Activated B cell treated with CpG ODN at 0.5 μM for 24 hours (primary cell): ENCODE results near the gene TIAM2. TPM values are rescaled to one million over a fixed set of nuclear protein-coding genes. Genes with fewer than 3 reads are reported as not detected.
A peak's percentile ranks its signal among the peaks of the same experiment; 100 is the strongest.

Source experiments
- ATAC-seq: fragments of 200-7000 bp; cut with Tn5 transposase; one replicate; pipeline ENCODE4 v1.10.0; 2021; ENCODE audit warnings: low read depth, mild to moderate bottlenecking, moderate library complexity
- CTCF ChIA-PET: fragments of 350-600 bp; sonication (Branson Sonifier 250); formaldehyde crosslinking; loops from one replicate; lab custom pipeline; 2021; ENCODE audit warnings: antibody characterized with exemption; lab: Charles Lee
- POLR2A ChIA-PET: fragments of 350-600 bp; sonication (Branson Sonifier 250); formaldehyde crosslinking; loops from one replicate; lab custom pipeline; 2021; ENCODE audit warnings: antibody characterized with exemption; lab: Charles Lee
- DNase-seq: peaks from one replicate; pipeline ENCODE4 v3.0.0; 2022
- H3K27ac Mint-ChIP-seq: one replicate; pipeline ENCODE4 v1.8.0; 2020; ENCODE audit warnings: mixed read lengths
- H3K27me3 Mint-ChIP-seq: one replicate; pipeline ENCODE4 v1.8.0; 2021; ENCODE audit warnings: mixed read lengths
- H3K36me3 Mint-ChIP-seq: one replicate; pipeline ENCODE4 v1.8.0; 2021; ENCODE audit warnings: low read depth, mixed read lengths
- H3K4me1 Mint-ChIP-seq: one replicate; pipeline ENCODE4 v1.8.0; 2021; ENCODE audit warnings: mixed read lengths
- H3K4me3 Mint-ChIP-seq: one replicate; pipeline ENCODE4 v1.8.0; 2020; ENCODE audit warnings: mild to moderate bottlenecking, mixed read lengths
- H3K9me3 Mint-ChIP-seq: one replicate; pipeline ENCODE4 v1.8.0; 2020; ENCODE audit warnings: mixed read lengths
- CTCF ChIP-seq: fragments of 200-600 bp; IDR thresholded peaks from one replicate; pipeline ENCODE4 v1.8.0; 2022; ENCODE audit warnings: antibody characterized with exemption, mild to moderate bottlenecking
- intact Hi-C: fragments of 100-400 bp; cut with micrococcal nuclease; formaldehyde crosslinking; loops from one replicate; pipeline ENCODE4 v1.15.1; 2024
- total RNA-seq: library from RNA; stranded (reverse); gene quantifications from 2 replicates; pipeline ENCODE4 v1.2.3, GENCODE V29; 2022

Gene TIAM2
- 10.9 and 13.0 TPM in 2 replicates for total RNA-seq

- Mint-ChIP-seq H3K4me3 (peak within 1 kb of the TSS; percentile 57), H3K4me1 (peaks cover 8% of the 10 kb centered on the region), H3K27ac (no peak within 1 kb of the TSS), H3K9me3 (no peaks in the 10 kb centered on the region), H3K36me3 (no peaks in the 10 kb centered on the region), H3K27me3 (peaks cover 16% of the 10 kb centered on the region)
- DNase-seq (peak; percentile 19), ATAC-seq (no peak)
- POLR2A ChIA-PET: no interaction called here
- intact Hi-C loops: no loop called here
- CTCF ChIA-PET: no interaction called here
- TF ChIP-seq CTCF: no peak
These were observed at the start of gene TIAM2 for GRCh38 chr6:154995254-154996015. Gene TIAM2, plus strand, starts transcription at chr6:154995315. Its CDS starts 133,909 bp downstream, at chr6:155129224.

GRCh38 chr6:154950979-154951344 is 44.2 kb upstream of the TIAM2 start:
- POLR2A ChIA-PET: no interaction called here
- CTCF ChIA-PET: interaction anchor here (1.7 kb wide), 1 partner anchor 220 kb away, joined by 5 read pairs; no protein-coding TSS in a partner anchor
- ATAC-seq (no peak), DNase-seq (no peak)
- Mint-ChIP-seq H3K27me3 (no peaks in the 10 kb centered on the region), H3K9me3 (no peaks in the 10 kb centered on the region), H3K27ac (peak overlapping the region; percentile 64), H3K36me3 (peaks cover 3% of the 10 kb centered on the region), H3K4me3 (no peak overlapping the region), H3K4me1 (peaks cover 35% of the 10 kb centered on the region)
- TF ChIP-seq CTCF: no peak
- intact Hi-C loops: no loop called here

DNA sequence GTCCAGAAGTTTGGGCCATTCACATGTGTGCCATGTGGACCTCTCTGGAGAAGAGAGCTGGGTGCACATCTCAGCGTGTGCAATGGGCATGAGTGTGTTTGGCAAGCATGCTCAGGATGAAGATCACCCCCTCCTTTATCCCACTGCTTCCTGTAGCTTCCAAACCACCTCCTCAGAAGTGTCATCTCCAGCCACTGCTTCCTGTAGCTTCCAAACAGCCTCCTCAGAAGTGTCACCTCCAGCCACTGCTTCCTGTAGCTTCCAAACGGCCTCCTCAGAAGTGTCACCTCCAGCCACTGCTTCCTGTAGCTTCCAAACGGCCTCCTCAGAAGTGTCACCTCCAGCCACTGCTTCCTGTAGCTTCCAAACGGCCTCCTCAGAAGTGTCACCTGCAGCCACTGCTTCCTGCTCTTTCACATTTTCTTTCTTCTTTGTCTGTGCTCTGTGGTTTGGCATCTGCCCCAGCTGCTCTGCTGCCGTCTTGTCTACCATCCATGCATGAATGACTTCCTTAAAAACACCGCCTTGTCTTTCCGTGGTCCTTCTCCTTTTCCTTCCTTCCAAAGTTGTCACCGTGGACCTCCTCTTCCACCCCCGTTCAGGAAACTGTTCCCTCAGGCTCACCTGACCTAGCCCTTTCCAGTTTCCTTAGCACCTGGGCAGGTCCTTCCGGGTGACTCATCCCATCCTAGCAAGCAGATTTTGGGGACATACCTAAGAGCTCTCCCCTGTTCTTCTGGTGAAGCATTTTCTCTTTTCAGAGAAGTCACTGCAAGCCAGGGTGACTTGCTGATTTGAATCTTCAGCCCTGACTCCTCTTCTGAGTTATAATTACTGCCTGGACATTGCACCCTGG is 43.5 kb upstream of the TIAM2 start:
- Mint-ChIP-seq H3K27me3 (no peaks in the 10 kb centered on the region), H3K4me1 (peaks cover 35% of the 10 kb centered on the region), H3K27ac (peak overlapping the region; percentile 84), H3K36me3 (peaks cover 3% of the 10 kb centered on the region), H3K9me3 (no peaks in the 10 kb centered on the region), H3K4me3 (peak overlapping the region; percentile 55)
- DNase-seq (peak; percentile 22), ATAC-seq (peak; percentile 85)
- POLR2A ChIA-PET: no interaction called here
- CTCF ChIA-PET: interaction anchor here (1.7 kb wide), 1 partner anchor 220 kb away, joined by 5 read pairs; no protein-coding TSS in a partner anchor
- no peak for TF ChIP-seq CTCF
- intact Hi-C loops: no loop called here

DNA sequence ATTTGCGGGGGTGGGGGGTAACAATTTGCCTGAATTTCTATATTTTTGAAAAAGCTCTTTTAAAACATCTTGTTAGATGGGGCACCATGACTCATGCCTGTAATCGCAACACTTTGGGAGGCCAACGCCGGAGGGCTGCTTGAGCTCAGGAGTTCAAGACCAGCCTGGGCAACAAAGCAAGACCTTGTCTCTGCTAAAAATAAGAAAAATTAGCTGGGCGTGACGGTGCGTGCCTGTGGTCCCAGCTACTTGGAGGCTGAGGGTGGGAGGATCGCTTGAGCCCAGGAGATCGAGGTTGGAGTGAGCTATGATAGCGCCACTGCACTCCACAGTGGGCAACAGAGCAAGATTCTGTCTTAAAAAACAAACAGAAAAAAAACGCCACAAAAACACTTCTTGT is 41.5 kb upstream of the TIAM2 start:
- ATAC-seq (no peak), DNase-seq (no peak)
- Mint-ChIP-seq H3K4me3 (no peak overlapping the region), H3K27me3 (no peaks in the 10 kb centered on the region), H3K27ac (peak overlapping the region; percentile 24), H3K4me1 (peaks cover 35% of the 10 kb centered on the region), H3K36me3 (no peaks in the 10 kb centered on the region), H3K9me3 (no peaks in the 10 kb centered on the region)
- intact Hi-C loops: no loop called here
- CTCF ChIA-PET: no interaction called here
- POLR2A ChIA-PET: no interaction called here
- TF ChIP-seq CTCF: no peak

DNA sequence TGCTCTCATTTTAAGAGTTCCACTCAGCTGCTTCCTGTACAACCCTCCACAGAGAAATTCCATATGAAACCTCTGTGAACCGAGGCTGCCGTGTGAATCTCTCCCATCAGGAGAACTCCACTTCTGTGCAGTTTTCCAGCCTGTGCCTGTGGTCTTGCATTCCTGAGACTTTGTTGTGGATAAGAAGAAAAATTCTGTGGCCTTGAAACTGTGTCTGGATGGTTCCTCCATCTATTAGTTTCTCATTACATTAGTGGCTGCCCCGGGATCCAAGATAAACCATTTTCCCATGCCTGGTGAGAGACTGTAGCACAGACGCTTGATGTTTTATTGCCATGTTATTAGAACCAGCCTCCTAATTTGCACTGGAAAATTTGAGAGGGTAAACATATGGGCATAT is 40.8 kb upstream of the TIAM2 start:
- no peaks in the 10 kb centered on the region for H3K27me3 Mint-ChIP-seq
- CTCF ChIA-PET: no interaction called here
- no peak overlapping the region for H3K27ac Mint-ChIP-seq
- no peak for DNase-seq
- no peak for ATAC-seq
- TF ChIP-seq CTCF: no peak
- H3K4me3 Mint-ChIP-seq: no peak overlapping the region
- no peaks in the 10 kb centered on the region for H3K9me3 Mint-ChIP-seq
- intact Hi-C loops: no loop called here
- POLR2A ChIA-PET: no interaction called here
- no peaks in the 10 kb centered on the region for H3K36me3 Mint-ChIP-seq
- peaks cover 33% of the 10 kb centered on the region for H3K4me1 Mint-ChIP-seq
